HepG2 (cell line): ENCODE results near the gene MTA3. TPM values are rescaled to one million over a fixed set of nuclear protein-coding genes. Genes with fewer than 3 reads are reported as not detected.
A peak's percentile ranks its signal among the peaks of the same experiment; 100 is the strongest.

ENCODE experiments used
- ADNP ChIP-seq: sonication (generic); formaldehyde crosslinking; IDR thresholded peaks from 2 replicates; pipeline ENCODE4 v1.4.0; 2020; ENCODE audit warnings: missing genetic modification reagents
- CREB1 ChIP-seq, 2 experiments: fragments of 450-650 bp in 1 of 2; IDR thresholded peaks; 2 replicates each; pipeline ENCODE4 v1.6.1; 2016 to 2017; ENCODE audit warnings: control low read depth in 1 of 2, mild to moderate bottlenecking in 1 of 2, missing compliant biosample characterization in 1 of 2, missing genetic modification characterization in 1 of 2
- HES4 ChIP-seq: sonication (generic); formaldehyde crosslinking; IDR thresholded peaks from 2 replicates; pipeline ENCODE4 v1.9.0; 2021; ENCODE audit warnings: mild to moderate bottlenecking, missing genetic modification reagents, borderline replicate concordance
- KLF16 ChIP-seq, 2 experiments: sonication (generic) in 1 of 2; formaldehyde crosslinking in 1 of 2; IDR thresholded peaks; 2 replicates each; pipeline versions ENCODE4 v1.6.1 to v1.8.0; 2016 to 2023; ENCODE audit warnings: missing genetic modification reagents in 2 of 2, missing compliant biosample characterization in 1 of 2
- MYPOP ChIP-seq: sonication (generic); formaldehyde crosslinking; IDR thresholded peaks from 2 replicates; pipeline ENCODE4 v1.8.1; 2023; ENCODE audit warnings: mild to moderate bottlenecking, moderate library complexity, missing genetic modification reagents
- NCOA2 ChIP-seq: sonication (generic); formaldehyde crosslinking; IDR thresholded peaks from 2 replicates; pipeline ENCODE4 v1.8.0; 2022; ENCODE audit warnings: inconsistent platforms
- NR3C1 ChIP-seq: sonication (generic); formaldehyde crosslinking; IDR thresholded peaks from 2 replicates; pipeline ENCODE4 v1.4.0; 2020; ENCODE audit warnings: missing genetic modification reagents
- ONECUT2 ChIP-seq: sonication (generic); formaldehyde crosslinking; IDR thresholded peaks from 2 replicates; pipeline ENCODE4 v1.4.0; 2020; ENCODE audit warnings: missing genetic modification reagents
- PHF20 ChIP-seq: sonication (generic); formaldehyde crosslinking; IDR thresholded peaks from 2 replicates; pipeline ENCODE4 v1.5.0; 2020; ENCODE audit warnings: mild to moderate bottlenecking, missing genetic modification reagents
- PLRG1 ChIP-seq: fragments of 450-650 bp; conservative IDR thresholded peaks from 2 replicates; pipeline ENCODE4 v1.6.1; 2016
- RFX3 ChIP-seq: IDR thresholded peaks from 2 replicates; pipeline ENCODE4 v1.6.1; 2016; ENCODE audit warnings: missing biosample characterization, missing genetic modification reagents
- STAT5B ChIP-seq: sonication (generic); formaldehyde crosslinking; IDR thresholded peaks from 2 replicates; pipeline ENCODE4 v1.4.0; 2020; ENCODE audit warnings: missing genetic modification reagents
- SUZ12 ChIP-seq: fragments of 150-350 bp; IDR thresholded peaks from 2 replicates; pipeline ENCODE4 v1.6.1; 2014; ENCODE audit warnings: low read depth, low read length
- TOE1 ChIP-seq: sonication (generic); formaldehyde crosslinking; IDR thresholded peaks from 2 replicates; pipeline ENCODE4 v1.4.0; 2020; ENCODE audit warnings: mild to moderate bottlenecking, missing genetic modification reagents
- ZNF234 ChIP-seq: sonication (generic); formaldehyde crosslinking; conservative IDR thresholded peaks from 2 replicates; pipeline ENCODE4 v1.5.1; 2020; ENCODE audit warnings: mild to moderate bottlenecking, missing genetic modification reagents
- ZNF274 ChIP-seq: sonication (generic); formaldehyde crosslinking; IDR thresholded peaks from 2 replicates; pipeline ENCODE4 v1.5.1; 2020; ENCODE audit warnings: mild to moderate bottlenecking, missing genetic modification reagents
- ZNF761 ChIP-seq: sonication (generic); formaldehyde crosslinking; conservative IDR thresholded peaks from 2 replicates; pipeline ENCODE4 v1.4.0; 2020; ENCODE audit warnings: mild to moderate bottlenecking, missing genetic modification reagents
- polyA plus RNA-seq, 8 experiments: library from polyadenylated mRNA; depleted of rRNA in 3 of 8; stranded (reverse) in 7 of 8; unstranded in 1 of 8; fragments of >200 nt; fragmentation: Illumina TruSeq in 4 of 8; extraction: Trizol in 4 of 8; gene quantifications; 2 replicates each; pipeline versions ENCODE4 v1.2.1 to v1.2.3, GENCODE V29; 2011 to 2016; ENCODE audit warnings: low read depth in 4 of 8, missing spikeins in 1 of 8, mixed read lengths in 1 of 8; ENCODE audit not compliant: insufficient read depth in 1 of 8
- total RNA-seq, 5 experiments: library from RNA; depleted of rRNA; stranded (reverse); fragments of >200 nt; fragmentation: Illumina TruSeq; extraction: Trizol; gene quantifications; 2 replicates each; pipeline ENCODE4 v1.2.3, GENCODE V29; 2016; ENCODE audit warnings: low read depth in 1 of 5
- TF ChIP-seq, protein P1 (sequence below): sonication (generic); formaldehyde crosslinking; IDR thresholded peaks from 2 replicates; pipeline ENCODE4 v1.4.0; 2020; ENCODE audit warnings: missing genetic modification reagents
- TF ChIP-seq, protein P2 (sequence below): sonication (generic); formaldehyde crosslinking; IDR thresholded peaks from 2 replicates; pipeline ENCODE4 v1.4.0; 2020; ENCODE audit warnings: missing genetic modification reagents

The MTA3 gene
- total and polyA plus RNA-seq, 2 of the 13 experiments (the other 11 are each of a cell fraction or from before 2014, with no cell fraction given), result 48.8 to 77.8 TPM

GRCh38 chr2:42792583-42793333, 224.3 kb downstream of the MTA3 start, which contains the start of gene HAAO (continued):
- TF ChIP-seq PHF20 (CRISPR knock-in tag), result peak; percentile 74
- TF ChIP-seq ZNF761 (CRISPR knock-in tag), result no peak; the same call in none of the 2 replicates
- TF ChIP-seq ONECUT2 (CRISPR knock-in tag), result peak; percentile 68
- peak; percentile 93; the same call in 1 of the 2 replicates for TF ChIP-seq ZNF274 (CRISPR knock-in tag)
- TF ChIP-seq PLRG1, result no peak
- no peak for TF ChIP-seq ADNP (CRISPR knock-in tag)
- TF ChIP-seq STAT5B (CRISPR knock-in tag), result peak; percentile 92
- peak; percentile 88 for TF ChIP-seq NCOA2
- TF ChIP-seq SUZ12, result peak; percentile 6; the same call in 1 of the 2 replicates
- peak; percentile 61; the same call in 1 of the 2 replicates for TF ChIP-seq TOE1
- TF ChIP-seq KLF16 (CRISPR knock-in tag; IDR thresholded peaks at IDR 0.05), result peak; percentile 81 to 98; a peak in 3 of 4 replicates
- 0 out of 2 replicates have a peak, but pooled peaks have one; percentile 5 for TF ChIP-seq CREB1 (IDR thresholded peaks at IDR 0.05)
- no peak for TF ChIP-seq CREB1 (CRISPR knock-in tag; IDR thresholded peaks at IDR 0.05)
- peak; percentile 50; the same call in 1 of the 2 replicates for TF ChIP-seq RFX3 (CRISPR knock-in tag)
- peak; percentile 89 for TF ChIP-seq HES4 (CRISPR knock-in tag)
- peak; percentile 87 for TF ChIP-seq ZNF234 (CRISPR knock-in tag)
- TF ChIP-seq MYPOP (CRISPR knock-in tag), result peak; percentile 97
- TF ChIP-seq NR3C1, result no peak
- TF ChIP-seq, protein P1, sequence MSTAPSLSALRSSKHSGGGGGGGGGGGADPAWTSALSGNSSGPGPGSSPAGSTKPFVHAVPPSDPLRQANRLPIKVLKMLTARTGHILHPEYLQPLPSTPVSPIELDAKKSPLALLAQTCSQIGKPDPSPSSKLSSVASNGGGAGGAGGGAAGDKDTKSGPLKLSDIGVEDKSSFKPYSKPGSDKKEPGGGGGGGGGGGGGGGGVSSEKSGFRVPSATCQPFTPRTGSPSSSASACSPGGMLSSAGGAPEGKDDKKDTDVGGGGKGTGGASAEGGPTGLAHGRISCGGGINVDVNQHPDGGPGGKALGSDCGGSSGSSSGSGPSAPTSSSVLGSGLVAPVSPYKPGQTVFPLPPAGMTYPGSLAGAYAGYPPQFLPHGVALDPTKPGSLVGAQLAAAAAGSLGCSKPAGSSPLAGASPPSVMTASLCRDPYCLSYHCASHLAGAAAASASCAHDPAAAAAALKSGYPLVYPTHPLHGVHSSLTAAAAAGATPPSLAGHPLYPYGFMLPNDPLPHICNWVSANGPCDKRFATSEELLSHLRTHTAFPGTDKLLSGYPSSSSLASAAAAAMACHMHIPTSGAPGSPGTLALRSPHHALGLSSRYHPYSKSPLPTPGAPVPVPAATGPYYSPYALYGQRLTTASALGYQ (CRISPR knock-in tag), result peak; percentile 97
- TF ChIP-seq, protein P2, sequence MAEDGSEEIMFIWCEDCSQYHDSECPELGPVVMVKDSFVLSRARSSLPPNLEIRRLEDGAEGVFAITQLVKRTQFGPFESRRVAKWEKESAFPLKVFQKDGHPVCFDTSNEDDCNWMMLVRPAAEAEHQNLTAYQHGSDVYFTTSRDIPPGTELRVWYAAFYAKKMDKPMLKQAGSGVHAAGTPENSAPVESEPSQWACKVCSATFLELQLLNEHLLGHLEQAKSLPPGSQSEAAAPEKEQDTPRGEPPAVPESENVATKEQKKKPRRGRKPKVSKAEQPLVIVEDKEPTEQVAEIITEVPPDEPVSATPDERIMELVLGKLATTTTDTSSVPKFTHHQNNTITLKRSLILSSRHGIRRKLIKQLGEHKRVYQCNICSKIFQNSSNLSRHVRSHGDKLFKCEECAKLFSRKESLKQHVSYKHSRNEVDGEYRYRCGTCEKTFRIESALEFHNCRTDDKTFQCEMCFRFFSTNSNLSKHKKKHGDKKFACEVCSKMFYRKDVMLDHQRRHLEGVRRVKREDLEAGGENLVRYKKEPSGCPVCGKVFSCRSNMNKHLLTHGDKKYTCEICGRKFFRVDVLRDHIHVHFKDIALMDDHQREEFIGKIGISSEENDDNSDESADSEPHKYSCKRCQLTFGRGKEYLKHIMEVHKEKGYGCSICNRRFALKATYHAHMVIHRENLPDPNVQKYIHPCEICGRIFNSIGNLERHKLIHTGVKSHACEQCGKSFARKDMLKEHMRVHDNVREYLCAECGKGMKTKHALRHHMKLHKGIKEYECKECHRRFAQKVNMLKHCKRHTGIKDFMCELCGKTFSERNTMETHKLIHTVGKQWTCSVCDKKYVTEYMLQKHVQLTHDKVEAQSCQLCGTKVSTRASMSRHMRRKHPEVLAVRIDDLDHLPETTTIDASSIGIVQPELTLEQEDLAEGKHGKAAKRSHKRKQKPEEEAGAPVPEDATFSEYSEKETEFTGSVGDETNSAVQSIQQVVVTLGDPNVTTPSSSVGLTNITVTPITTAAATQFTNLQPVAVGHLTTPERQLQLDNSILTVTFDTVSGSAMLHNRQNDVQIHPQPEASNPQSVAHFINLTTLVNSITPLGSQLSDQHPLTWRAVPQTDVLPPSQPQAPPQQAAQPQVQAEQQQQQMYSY, result peak; percentile 74
